Forelimb muscle (tissue), 1 donor: ENCODE measurements around the gene MED13L. TPM values are rescaled to one million over a fixed set of nuclear protein-coding genes. Genes with fewer than 3 reads are reported as not detected.

ENCODE experiments used
- DNase-seq: peaks from one replicate; pipeline ENCODE4 v3.0.0-alpha.2; 2013; ENCODE audit warnings: low read depth
- polyA plus RNA-seq: library from polyadenylated mRNA; unstranded; fragments of 120-200 nt; gene quantifications from one replicate; pipeline ENCODE4 v1.2.1, GENCODE V29; 2013; ENCODE audit not compliant: insufficient read length

MED13L gene
- polyA plus RNA-seq, 1 donor, result 45.2 TPM

DNA sequence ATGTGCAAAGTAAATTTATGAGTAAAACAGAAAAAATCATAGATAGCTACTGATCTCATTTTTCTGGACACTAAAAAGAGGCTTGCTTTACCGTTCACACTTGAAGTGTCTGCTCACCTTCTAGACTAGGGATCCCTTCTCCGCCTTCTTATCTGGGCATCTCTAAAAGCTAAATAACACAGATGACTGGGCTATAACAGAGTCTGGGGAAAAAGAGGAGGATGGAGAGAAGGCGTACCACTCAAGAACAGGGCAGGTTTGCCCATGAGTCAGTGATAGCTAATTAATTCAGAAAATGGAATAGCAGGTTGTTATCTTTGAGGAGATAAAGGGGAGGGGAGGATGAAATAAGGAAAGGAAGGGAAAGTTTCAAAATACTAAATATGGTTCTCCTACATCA, 185.3 kb downstream of the MED13L start:
- DNase-seq, result no peak

DNA sequence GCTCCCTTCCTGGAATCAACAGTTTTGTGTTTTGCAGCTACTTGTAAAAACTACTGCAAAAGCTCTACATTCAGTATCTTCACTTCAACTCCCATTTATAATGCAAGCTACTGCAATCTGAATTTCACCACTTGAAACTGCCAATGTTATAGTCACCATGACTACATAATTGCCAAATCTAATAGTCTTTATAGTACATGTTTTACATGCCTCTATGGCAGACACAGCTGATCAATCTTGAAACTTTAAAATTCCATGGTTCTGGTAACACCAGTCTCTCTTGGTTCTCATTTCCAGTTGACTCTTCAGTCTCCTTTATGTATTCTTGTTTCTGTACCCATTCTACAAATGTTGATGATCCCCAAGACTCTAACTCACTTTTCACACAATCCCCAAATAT, 185.9 kb downstream of the MED13L start:
- DNase-seq, result no peak

GRCh38 chr12:116090516-116090915, 187.0 kb downstream of the MED13L start:
- DNase-seq, result no peak

- DNase-seq, result no peak
Measured at GRCh38 chr12:116089080-116089479, 188.4 kb downstream of the MED13L start.

GRCh38 chr12:116087962-116088361, 189.5 kb downstream of the MED13L start:
- no peak for DNase-seq

DNA sequence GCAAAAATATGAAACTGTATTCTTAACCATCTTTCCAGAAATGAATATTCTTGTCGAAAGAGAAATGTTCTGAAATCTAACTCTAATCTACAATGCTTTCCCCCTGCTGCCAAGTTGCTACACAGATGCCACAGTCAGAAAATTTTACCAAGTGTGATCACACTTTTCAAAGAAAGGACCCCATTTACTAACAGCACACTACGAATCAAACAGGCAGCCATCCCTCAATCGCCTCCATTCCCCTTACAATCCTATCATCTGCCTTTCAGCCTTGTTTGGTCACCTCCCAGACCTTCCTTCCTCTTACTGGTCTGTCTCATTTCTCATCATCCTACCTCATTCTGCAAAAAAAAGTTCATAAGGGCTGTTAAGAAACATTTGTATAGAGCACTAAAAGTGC, 190.1 kb downstream of the MED13L start:
- DNase-seq, result no peak

GRCh38 chr12:116080415-116080814, 197.1 kb downstream of the MED13L start:
- DNase-seq, result no peak

DNA sequence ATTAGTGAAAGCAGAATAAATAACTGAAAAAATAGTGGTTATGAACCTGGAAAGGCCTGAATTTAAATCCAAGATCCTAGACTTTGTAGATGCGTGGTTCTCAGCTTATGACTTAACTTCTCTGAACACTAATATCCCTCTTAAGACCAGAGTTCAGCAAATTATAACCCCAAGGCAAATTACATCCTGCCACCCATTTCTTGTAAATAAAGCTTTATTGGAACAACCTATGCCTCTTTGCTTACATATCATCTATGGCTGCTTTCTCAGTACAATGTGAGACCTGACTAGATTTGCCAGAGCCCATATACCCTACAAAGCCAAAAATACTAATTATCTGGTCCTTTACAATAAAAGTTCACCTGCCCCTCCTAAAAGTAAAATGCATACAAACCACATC, 199.1 kb downstream of the MED13L start:
- DNase-seq, result no peak

- DNase-seq, result no peak
Measured at GRCh38 chr12:116077431-116077830, 200.1 kb downstream of the MED13L start.

- DNase-seq, result no peak
Measured at GRCh38 chr12:116076399-116076798, 201.1 kb downstream of the MED13L start.

DNA sequence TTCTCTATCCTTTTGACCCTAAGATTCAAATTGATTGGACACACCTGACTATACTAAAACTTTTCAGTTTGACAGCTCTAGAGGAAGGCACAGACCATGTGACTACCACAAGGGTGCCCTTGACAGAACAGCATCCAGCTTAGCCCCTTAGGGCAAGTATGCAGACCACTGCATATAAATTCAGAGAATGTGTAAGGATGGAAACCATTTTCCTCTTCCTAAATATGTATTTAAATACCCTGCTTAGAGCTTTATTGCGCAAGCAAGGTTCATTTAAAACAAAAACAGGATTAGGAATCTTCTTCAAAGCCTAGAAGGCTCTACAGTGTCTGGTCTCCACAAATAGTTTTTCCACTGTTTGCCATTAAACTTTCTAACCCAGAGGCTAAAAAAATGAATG, 202.8 kb downstream of the MED13L start:
- DNase-seq, result no peak

DNA sequence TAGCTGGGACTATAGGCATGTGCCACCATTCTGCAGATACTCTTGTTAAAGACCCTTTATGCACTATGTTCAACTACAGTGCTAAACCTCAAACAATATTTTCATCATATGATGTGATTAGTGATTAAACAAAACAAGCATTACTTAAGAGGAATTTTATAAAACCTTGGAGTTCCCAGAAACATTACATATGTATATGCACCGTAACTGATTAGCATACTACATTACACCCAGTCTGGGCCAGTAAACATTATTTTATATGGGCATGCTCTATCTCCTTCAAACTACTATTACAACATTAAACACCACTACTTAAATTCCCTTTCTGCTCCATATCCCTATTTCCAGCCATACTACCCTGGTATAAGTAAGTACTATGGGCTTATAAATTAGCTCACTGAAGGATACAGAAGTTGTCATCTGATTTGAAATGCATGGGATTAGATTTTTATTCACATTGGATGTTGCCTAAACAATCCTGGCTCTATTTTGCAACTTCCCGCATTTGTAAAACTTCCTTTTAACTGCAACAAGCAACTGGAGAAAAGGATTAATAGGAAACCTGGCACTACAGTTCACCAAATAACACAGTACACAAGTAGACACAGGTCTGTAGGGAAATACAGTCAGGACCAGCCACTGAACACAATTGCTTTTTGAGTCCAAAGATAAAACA, 205.8 kb downstream of the MED13L start:
- DNase-seq, result no peak

DNA sequence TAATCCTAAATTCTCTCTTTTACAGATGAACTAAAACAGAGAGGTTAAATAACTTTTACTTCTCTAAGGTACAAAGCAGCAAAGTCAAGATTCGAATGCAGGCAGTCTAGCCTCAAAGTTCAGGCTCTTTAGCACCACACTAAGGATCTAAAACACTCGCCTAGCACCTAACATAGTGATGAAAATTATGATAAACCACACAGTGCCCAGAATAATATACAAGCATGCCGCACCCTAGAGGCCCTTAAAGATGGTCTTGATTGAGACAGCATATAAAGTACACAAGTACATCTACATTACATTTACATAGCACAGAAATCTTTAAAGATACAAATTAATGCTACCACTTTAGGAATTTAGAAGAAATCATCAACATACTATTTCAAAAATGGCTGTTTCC, 207.0 kb downstream of the MED13L start:
- DNase-seq, result no peak

GRCh38 chr12:116069943-116070342, 207.6 kb downstream of the MED13L start:
- DNase-seq, result no peak

GRCh38 chr12:116068853-116069252, 208.6 kb downstream of the MED13L start:
- DNase-seq, result no peak

- no peak for DNase-seq
Measured at GRCh38 chr12:116068371-116068770, 209.1 kb downstream of the MED13L start.

DNA sequence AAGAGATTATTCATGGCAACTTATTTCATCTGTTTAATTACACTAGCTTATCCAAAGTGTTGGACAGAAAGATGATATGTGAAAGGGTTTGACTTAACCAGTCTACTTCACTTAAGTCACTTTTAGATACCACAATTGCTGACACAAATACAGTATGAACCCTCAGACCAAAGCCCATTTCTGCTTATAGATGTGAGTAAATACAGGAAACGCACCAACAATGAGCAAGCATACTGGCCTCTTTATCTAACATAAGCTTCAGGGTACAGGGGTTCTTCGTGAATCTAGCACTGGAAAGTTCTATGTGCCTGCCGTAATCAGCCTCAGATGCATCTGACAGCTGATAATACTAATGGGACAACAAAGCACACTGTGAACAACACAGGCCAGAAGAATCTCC, 209.6 kb downstream of the MED13L start:
- DNase-seq, result no peak

DNA sequence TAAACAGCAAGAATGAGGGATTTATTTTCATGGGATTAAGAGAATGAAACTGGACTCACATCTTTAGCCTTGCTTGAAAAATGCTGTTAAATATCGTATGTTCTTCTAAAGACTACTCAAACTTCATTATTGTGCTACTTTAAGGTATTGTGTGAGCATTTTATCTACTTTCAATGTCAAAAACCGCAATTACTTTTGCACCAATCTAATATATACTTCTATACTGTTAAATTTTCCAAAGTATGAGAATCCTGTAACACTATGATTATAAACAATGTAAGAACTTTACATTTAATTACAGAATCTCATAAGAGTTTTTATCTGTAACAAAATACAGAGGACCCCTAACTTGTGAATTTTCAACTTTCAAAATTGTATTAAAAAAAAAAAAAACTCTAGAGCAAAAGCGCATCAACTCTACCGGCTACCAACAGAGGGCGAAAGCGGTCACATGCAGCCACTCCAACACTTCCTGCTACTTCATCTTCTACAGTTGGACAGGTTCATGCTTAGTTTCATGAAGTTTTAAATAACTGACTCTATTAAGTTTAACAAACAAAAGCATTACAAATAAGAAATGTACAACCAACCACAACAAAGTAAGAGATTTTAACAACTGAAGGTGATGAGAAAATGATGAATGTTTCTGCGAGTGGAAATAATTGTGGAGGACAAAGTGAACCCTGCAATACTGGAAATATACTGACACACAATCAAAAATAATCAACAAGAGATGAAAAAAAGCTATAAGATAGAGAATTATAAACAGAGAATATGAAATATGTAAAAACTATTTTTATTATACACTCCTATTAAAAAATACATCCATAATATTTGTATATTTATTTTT, 210.9 kb downstream of the MED13L start:
- no peak for DNase-seq

GRCh38 chr12:116065606-116066005, 211.9 kb downstream of the MED13L start:
- DNase-seq, result no peak

- DNase-seq, result no peak
Measured at GRCh38 chr12:116064493-116064892, 213.0 kb downstream of the MED13L start.

DNA sequence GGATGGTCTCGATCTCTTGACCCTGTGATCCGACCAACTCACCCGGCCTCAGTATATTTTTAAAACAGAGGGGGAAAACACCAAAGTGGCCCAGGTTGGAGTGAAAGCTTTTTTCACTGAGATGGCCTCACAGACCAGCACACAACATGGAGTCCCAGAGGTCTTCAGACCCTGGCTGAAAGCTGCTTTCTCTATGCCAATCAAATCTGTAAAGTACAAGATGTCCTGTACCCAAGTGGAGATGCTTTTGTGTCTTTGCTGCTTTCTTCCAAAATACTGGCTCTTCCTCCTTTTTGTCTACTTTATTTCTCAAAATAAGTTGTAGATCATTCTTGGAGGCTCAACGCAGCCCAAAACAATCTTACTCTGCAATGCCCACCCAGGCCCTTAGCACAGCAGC, 214.8 kb downstream of the MED13L start:
- DNase-seq, result no peak

GRCh38 chr12:116060764-116061163, 216.7 kb downstream of the MED13L start:
- DNase-seq, result no peak

DNA sequence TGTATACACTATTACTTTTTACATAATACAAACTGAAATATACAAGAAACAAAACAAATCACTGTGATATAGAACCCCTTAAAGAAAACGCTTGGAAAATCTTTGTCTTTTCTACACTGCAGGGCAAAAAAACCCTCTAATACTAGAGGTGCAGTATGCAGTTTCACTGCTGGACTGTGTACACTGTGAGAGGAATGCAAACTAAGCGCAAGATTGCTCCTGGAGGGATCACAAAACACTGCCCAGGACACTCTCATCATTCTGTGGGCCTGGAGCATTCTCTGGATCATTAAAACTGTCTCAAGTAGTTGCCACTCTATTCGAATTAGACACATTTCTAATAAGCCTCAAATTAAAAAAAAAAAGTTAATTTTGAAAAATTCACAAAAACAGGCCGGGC, 217.6 kb downstream of the MED13L start:
- no peak for DNase-seq
